DND-41 (cell line): Measurements from ENCODE around the gene STX12.

ENCODE experiments used
- CTCF ChIP-seq: IDR thresholded peaks from 2 replicates; pipeline ENCODE4 v1.5.1; 2012; ENCODE audit warnings: borderline replicate concordance, low read length, moderate library complexity, mild to moderate bottlenecking; ENCODE audit not compliant: poor library complexity, severe bottlenecking; ENCODE audit errors: extremely low read depth
- EZH2 ChIP-seq: IDR thresholded peaks from 3 replicates; pipeline ENCODE4 v1.6.1; 2012; ENCODE audit warnings: borderline replicate concordance, low read depth, mild to moderate bottlenecking, moderate library complexity, low read length, inconsistent platforms; ENCODE audit not compliant: severe bottlenecking

DNA sequence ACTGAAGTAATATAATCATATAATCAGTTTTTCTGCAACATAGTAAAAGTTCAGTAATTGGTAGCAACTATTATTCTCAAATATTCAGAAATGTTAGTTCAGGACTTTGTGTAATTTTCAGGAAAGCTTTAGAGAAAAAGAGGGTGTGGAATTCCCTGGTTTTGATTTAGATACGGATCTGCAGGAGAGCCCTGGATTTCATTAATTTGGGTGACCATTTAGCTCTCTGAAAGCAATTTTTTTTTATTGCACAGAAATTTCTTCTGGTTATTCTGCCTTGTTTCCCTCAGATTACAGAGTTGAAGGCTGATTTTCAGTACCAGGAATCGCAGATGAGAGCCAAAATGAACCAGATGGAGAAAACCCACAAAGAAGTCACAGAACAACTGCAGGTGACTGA lies 13.8 kb upstream of the STX12 start:
- TF ChIP-seq CTCF, result no peak
- TF ChIP-seq EZH2, result no peak
